ENCODE data around the gene FIBIN.

FIBIN gene

GRCh38 chr11:27041141-27041899 lies 47.4 kb downstream of the FIBIN start:
- in situ Hi-C loops (cut with HindIII; ENCODE audit: low pct_ligation_motif_present, low sequenced_read_pairs), result no loop called here
- H3K4me3 ChIP-seq (ENCODE audit: low read depth, low read length), result no peak overlapping the region
- no peaks in the 10 kb centered on the region for H3K36me3 ChIP-seq (replicated peaks)
- TF ChIP-seq CTCF (IDR thresholded peaks at IDR 0.05; ENCODE audit: low read depth, low read length, missing control alignments), result no peak
- no peak for DNase-seq
- no peaks in the 10 kb centered on the region for H3K27me3 ChIP-seq (replicated peaks)
- no peak overlapping the region for H3K27ac ChIP-seq

Data from brain microvascular endothelial cell (primary cell).